GM12872 (cell line): ENCODE results near the gene LIPT2.

Experiments
- CTCF ChIP-seq: IDR thresholded peaks from 3 replicates; pipeline ENCODE4 v1.5.1; 2011; ENCODE audit warnings: low read depth, mild to moderate bottlenecking, low read length, moderate library complexity; ENCODE audit not compliant: insufficient read depth

LIPT2 gene

GRCh38 chr11:74492084-74492483 is 1.4 kb downstream of the LIPT2 start:
- TF ChIP-seq CTCF = no peak

- TF ChIP-seq CTCF = no peak
These were observed 2.6 kb downstream of the LIPT2 start for GRCh38 chr11:74490941-74491340.

DNA sequence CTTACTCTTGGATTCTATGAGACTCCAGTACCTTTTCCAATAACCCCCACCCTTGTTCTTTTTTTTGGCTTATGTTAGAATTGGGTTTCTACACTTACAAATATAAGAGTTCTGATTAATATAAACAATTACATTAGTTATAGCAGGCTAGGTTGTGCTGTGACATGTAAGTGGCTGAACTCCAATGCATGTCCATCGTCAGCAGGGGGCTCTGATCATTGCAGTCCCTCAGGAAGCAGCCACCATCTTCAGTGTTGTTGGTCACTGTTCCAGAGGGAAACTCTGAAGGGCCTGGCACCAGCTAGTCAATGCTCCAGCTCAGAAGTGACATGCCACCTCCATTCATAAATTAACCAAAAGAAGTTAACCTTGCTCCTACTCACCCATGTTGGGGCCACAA is 5.6 kb downstream of the LIPT2 start:
- peak; percentile 53 for TF ChIP-seq CTCF

GRCh38 chr11:74485868-74486267 is 7.7 kb downstream of the LIPT2 start:
- no peak for TF ChIP-seq CTCF

- TF ChIP-seq CTCF = no peak
These were observed 12.7 kb downstream of the LIPT2 start for GRCh38 chr11:74480688-74481417.

DNA sequence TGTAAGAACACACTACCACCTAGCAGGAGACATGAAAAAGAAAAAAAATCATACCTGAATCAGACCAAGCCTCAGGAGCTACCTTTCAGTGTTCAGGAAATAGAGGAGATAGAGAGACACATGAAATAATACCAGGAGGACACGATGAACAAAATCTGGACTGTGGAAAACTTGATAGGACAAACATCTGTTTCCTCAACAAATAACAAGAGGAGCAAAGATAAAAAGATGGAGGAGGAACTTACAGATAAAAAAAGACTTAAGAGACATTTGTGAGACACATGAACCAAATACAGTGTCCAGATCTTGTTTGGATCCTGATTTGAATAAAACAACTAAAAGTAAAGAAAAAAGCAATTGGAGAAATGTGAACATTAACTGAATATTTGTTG is 13.8 kb downstream of the LIPT2 start:
- no peak for TF ChIP-seq CTCF

DNA sequence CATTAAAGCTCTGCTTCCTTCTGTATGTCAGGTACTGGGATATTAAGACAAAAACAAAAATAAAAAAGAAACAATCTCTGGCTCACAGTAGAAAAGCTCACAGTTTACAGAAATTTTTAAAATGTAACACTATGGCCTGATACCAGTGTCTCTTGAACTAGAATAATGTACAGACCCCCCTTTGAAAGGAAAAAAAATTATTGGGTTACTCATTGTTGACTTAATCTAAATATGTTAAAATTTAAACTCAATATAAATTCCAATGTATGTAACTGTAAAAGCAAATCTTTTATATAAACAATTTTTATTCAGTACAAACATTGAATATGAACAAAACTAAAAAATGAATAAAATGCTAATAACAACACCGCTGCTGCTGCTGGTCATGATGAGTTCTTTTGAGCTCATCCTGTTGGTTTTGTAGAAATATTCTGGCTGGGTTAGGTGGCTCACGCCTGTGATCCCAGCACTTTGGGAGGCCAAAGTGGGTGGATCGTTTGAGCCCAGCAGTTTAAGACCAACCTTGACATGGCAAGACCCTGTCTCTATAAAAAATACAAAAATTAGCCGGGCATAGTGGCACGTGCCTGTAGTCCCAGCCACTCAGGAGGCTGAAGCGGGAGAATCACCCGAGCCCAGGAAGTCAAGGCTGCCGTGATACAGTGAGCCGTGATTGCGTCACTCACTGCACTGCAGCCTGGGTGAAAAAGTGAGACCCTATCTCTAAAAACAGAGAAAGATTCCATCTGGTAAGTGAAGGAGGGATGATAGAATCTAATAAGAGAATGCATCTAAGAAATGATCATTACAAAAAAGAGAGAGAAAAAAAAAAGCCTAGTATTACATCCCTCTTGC is 14.4 kb downstream of the LIPT2 start:
- no peak for TF ChIP-seq CTCF
